NCI-H1930 (cell line): ENCODE data around the gene TXNL4A.

Source experiments
- DNase-seq, 2 experiments: peaks; one replicate each; lab custom pipeline; 2025; lab: John Stamatoyannopoulos, UW

TXNL4A gene

DNA sequence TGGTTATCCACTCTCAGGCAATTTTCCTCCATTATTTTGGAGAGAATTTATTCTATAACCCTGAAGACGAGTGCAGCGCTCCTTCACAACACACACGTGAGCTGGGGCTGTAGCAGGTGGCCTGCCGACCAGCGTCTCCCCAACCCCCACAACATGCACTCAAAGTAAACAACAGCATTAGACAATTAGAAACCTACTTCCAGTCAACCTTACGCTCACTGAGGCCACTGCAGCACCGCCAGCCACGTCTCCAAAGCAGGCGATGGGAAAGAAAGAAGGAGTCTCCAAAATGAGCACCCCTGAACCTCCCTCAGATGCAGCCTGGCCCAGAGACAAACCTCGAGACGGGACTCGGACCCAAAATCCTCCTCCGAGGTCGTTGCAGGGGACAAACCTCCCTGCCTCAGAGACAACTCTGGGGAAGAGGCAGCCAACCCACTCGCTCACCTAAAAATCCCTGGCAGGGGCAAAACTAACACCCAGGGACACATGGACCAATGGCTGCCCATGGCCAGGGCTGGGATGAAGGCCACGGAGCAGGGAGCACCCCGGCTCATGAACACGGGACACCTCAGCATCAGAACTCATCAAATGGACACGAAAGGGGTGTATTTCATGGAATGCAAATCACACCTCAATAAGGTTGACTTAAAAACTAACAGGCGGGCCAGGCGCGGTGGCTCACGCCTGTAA is 39.5 kb downstream of the TXNL4A start:
- no peak for DNase-seq

DNA sequence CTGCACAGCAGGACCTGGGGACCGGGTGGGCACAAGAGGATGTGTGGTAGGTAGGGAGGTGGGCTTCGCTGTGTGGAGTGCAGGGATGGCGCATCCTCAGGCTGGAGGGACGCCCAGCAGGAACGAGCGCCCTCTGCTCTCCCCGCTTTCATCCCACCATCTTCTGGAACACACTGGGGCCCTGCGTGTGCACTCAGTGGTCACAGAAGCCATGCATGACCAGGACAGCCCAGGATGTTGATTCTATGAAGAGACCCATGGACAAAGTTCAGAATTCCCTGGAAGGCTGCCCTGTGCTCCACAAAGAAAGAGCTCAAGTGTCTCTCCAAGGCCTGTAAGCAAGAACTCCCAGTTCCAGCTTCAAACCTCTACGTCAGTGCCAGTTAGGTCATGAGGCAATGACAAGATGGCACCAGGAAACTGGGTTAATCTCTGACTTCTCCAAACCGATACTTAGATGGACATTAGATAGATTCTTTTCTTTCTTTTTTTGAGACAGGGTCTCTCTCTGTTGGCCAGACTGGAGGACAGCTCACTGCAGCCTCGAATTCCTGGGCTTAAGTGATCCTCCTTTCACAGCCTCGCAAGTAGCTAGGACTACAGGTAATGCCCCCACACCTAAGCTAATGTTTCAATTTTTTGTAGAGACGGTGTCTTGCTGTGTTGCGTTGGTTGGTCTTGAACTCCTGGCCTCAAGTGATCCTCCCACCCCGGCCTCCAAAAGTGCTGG is 40.3 kb downstream of the TXNL4A start:
- DNase-seq: no peak

DNA sequence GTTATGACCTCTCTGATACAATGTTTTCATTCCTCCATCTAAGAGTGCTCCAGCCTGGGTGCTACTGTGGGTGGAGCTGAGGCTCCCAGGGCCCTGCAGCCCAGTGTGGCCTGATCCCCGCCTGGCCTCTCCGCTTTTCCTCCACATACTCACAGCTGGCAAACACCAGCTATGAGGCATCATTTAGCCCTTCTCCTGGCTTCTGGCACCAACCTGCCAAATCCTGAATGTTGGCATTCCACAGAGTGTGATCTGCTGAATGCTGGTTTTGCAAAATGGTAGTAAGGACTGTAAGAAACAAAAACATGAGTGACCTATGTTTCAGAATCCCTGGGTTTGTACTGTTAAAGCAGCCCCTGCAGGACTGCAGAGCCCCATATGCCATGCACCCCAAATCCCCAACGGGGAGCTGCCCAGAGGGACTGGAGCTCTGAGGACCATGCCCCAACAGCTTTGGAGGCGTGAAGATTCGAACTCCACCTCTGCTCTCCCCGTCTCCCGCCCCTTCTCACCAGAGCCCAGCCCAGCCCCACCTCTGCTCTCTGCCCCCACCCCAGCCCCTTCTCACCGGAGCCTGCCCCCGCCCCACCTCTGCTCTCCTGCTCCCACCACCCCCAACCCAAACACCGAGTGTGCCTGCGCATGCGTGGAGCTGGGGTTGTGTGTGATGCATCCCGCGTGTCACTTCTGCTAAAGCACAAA is 41.2 kb downstream of the TXNL4A start:
- DNase-seq: no peak

DNA sequence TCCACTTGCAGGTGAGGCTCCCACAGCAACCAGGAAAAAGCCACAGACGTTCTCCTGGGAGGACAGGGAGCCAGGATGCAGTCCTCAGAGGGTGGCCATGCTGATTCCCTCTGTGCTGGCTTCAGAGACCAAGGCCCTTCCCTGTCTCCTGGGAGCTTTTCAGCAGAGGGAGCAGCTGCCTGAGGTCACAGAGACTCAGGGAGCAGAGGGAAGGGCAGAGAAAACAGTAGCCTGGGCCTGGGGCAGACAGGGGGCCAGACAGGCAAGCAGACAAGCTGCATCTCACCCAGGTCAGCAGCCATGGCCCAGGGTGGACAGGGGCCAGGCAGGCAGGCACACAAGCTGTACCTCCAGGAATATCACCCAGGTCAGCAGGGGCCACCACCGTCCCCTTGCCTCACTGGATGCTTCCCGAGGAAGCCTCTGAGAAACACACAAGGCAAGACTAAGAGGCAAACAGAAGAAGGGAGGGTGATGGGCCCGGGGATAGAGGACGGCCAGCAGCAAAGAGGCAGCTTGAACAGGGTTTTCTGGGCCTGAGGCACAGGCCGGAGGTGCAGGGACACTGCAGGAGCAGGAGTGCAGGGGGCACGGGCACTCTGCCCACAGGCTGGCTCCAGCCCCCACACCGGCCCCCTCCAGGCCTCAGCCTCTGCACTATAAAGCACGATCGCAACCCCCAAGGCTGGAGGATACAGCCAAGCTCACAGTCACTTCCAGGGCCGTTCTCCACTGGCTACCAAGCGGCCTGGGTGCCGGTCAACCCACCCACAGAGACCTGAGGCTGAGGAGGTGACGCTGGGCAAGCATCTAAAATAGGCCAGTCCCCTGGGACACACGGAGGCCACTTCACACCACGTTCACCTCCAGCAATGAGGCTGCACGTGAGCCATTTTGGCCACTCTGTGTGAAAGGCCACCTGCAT is 43.0 kb downstream of the TXNL4A start:
- DNase-seq: no peak

DNA sequence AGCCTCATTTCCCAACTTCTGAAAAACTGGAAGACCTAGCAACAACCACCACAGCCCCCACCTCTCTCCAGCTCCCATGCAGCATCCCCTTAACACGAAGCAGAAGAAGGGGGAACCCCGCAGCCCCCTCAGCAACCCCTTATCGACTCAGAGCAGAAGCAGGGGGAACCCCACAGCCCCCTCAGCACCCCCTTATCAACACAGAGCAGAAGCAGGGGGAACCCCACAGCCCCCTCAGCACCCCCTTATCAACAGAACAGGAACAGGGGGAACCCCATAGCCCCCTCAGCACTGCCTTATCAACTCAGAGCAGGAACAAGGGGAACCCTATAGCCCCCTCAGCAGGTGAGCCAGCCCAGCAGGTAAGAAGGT is 43.6 kb downstream of the TXNL4A start:
- no peak for DNase-seq

DNA sequence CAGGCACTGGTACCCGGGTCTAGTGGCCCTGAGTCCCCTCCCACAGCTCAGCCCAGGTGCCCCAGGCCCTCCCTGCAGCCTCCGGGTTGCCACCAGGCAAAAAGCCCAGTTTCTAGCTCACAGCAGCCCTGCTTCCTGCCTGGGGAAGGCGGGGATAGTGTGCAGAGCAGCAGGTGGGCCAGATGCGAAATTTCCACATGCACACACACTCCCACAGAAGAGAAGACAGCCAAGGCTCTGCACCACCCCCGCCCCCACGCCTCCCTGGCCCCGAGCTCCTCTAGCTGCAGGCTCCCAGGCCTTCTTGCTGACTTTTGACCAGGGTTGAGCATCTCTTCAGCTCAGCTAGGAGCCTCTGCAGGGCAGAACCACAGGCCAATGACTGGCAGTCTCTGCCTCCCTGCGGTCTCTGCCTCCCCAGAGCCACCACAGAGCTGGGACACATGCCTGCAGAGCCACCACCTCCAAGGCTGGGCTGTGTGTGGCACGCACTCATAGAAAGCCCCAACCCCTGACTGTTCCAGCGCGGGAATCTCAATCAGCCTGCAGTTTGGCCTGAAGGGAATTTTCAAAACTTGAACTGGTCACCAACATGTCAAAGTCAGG is 44.1 kb downstream of the TXNL4A start:
- DNase-seq: no peak

DNA sequence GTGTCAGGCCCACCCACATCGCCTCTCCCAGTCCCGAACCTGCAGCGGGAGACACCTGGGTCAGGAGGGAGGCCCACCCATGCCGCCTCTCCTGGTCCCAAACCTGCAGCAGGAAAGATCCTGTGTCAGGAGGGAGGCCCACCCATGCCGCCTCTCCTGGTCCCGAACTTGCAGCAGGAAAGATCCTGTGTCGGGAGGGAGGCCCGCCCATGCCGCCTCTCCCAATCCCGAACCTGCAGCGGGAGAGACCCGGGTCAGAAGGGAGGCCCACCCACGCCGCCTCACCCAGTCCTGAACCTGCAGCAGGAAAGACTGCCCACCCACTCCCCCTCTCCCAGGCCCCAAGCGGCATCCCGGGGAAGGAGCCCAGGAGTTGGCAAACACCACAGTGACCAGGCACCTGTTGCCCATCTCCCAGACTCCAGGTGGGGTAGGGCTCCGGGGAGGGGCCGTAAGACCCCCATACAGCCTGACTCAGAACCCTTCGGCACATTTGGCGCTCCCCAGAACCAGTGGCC is 44.7 kb downstream of the TXNL4A start:
- no peak for DNase-seq

DNA sequence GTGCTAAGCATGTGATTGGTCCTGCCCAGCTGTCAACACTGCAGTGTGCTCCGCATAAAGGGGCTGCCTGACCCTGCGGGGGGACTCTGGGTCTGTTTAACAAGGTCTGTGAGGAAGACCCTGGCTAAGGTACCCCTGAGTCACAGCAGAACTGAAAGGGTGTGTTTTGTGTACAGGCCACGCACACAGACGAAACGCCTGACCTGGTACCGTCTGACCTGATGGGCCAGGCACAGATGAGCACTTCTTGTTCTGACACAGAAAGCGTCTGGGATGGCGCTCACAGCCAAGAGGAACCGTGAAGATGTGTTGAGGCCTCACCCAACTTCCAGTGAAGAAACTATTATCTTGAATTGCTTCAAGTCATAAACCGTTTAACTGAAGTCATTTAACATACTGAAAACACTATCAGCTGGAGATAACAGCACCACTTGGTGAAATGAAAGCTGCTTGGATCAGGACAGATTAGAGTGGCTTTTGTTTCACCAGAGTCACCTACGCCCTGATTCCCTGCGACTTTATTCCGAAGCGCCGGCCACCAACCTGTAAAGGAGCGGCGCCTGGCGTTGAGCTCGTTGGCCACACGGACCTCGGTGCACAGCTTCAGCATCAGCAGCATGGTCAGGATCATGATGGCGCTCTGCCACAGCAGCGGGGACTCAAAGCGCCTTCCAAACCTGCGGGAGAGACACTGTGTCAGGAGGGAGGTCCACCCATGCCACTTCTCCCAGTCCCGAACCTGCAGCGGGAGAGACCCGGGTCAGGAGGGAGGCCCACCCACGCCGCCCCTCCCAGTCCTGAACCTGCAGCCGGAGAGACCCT is 45.4 kb downstream of the TXNL4A start:
- no peak for DNase-seq

DNA sequence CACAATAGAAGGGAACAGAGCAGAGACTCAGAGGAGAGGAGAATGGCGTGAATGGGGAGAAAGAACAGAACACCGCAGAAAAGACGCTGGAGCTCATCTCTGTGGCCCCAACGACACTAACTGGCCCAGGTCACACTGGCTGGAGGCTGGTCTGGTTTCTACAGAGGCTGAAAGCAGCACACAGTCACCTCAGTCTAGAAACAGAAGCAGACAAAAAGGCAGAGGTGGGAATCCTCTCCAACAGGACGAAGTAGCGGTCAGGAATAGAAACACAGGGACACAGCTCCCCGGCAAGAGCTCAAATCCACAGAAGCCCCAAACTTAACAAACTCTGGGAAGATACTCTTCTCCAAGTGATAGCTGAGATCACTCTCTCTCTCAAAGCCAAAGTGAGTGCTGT is 46.2 kb downstream of the TXNL4A start:
- DNase-seq: no peak

DNA sequence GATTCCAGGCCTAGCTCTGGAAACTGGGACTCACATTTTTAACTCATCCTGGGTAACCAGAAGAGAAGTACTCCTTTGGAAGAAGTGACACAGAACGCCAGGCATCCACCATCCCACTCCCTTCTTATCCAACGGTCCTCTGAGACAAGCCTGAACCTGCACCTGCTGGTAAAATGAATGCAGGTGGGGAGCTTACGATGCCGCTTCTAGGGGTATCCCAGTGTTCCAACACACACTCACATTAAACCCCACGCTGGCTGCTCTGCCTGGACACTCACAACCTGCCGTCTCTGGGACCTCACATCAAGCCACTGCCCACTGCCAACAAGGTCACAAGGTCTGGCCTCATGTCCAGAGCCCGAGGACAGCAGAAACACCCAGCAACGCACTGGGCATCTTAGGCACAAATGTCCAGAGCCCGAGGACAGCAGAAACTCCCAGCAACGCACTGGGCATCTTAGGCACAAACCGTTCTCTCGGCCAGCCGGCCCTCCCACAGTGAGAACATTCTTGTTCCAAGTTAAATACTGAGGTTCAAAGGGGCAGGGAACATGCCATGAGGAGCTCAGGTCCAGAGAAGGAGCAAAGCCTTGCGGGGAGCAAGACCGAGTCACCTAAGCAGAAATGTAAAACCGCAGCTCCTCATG is 46.8 kb downstream of the TXNL4A start:
- no peak for DNase-seq

DNA sequence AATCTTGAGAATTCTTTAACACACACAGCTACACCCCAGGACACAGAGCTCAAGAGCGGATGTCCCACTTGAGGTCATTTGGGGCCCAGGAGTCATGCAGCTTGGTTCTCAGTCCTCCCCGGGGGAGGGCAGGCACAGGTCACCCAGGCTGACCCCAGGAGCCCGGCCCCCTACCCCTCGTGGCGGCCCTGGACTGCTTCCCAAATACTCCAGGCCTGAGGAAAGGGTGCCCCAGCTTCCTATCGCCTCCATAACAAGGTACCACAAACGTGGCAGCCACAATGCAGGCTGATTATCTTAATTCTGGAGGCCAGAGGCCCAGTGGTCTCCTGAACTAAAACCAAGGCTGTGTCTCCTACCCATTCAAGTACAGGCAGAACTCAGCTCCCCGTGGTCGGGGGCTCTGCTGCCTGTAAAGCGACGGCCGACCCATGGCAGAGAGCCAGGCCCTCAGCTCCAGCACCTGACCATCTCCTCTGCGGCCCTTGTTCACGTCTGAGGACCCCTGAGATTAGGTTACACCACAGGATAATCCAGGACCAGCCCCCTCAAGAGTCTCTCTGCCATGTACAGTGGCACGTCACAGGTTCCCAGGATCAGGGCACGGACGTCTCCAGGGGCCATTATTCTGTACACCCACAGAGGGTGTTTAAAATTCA is 47.4 kb downstream of the TXNL4A start:
- no peak for DNase-seq

DNA sequence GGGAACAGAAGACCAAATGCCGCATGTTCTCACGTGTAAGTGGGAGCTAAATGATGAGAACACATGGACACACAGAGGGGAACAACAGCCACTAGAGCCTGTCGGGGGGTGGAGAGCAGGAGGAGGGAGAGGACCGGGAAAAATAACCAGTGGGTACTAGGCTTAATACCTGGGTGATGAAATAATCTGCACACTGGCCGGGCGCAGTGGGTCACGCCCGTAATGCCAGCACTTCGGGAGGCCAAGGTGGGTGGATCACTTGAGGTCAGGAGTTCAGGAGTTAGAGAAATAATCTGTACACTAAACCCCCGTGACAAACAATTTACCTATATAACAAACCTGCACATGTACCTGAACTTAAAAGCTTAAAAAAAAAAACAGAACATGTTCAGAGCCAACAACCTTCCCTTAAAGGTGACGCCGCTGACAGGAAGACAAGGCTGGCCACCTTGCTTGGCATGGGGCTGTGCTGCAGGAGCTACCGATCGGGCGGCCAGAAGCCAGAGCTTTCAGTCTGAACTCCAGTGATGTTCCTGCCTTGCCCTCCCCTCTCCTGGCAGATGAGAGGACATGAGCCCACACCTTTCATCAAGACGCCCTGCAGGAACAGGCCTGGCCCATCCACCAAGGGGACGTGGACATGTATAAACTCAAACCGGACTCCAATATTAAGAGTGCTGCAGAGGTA is 48.1 kb downstream of the TXNL4A start:
- no peak for DNase-seq

DNA sequence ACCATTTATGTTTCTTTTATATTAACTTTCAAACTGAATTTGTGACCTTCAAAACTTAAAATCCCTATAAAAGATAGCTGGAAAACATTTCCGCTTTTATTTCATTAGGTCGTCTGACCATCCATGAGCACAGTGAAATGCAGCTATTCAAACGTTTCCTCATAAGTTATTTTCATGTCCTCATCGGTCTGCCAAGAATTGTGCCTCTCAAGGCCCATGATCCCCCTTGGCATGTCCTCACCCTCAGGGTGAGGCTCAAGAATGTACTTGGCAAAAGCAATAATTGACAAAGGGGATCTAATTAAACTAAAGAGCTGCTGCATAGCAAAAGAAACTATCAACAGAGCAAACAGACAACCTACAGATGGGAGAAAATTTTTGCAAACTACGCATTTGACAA is 49.3 kb downstream of the TXNL4A start:
- no peak for DNase-seq

DNA sequence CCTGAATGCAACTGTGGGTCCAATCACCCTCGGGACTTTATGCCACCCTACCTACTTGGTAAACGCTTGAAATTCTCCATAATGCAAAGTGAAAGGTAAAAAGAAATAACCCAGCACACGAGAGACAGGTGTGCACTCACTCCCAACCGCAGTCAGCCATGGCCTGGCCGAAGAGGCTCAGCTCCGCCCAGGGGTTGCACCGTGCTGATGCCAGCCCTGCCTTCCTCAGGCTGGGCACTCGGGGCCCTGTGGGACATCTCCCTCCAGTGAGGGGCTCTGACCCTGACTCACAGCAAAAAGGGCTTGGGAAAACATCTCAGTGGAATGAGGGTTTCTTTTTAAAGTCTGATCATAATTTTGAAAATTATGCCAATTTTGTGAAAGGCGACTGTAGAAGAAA is 50.2 kb downstream of the TXNL4A start:
- no peak for DNase-seq

DNA sequence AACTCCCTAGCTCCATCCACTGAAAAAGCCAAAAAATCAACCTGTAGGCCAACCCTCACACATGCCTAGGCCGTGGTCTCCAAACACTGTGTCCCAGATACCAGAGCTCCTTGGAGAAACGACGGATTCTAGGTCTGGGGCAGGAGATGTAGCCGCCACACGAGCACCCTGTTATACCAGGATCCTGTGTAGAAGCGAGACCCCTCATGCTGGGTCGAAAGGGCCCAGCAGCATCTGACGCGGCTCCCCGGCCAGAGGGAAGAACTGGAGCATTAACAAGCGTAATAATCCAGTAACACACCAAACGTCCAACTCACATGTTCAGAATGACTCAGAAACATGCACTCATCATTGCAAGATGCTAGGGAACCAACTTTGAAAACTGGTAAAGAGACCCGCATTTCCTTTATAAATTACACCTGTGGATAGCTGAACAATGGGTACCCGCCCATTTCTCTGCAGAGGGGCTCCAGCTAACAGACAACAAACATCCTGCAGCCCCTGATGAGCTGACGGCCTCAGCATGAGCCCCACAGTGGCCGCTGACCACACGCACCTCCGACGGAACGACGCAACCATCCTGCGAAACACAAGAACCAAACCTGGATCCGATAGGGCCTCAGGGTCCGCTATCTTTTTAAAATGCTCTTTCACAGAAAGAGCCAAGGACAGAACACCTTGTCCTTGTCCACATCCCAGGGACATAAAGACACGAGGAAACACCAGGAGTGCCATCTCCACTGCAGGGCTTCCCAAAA is 51.1 kb downstream of the TXNL4A start:
- no peak for DNase-seq

DNA sequence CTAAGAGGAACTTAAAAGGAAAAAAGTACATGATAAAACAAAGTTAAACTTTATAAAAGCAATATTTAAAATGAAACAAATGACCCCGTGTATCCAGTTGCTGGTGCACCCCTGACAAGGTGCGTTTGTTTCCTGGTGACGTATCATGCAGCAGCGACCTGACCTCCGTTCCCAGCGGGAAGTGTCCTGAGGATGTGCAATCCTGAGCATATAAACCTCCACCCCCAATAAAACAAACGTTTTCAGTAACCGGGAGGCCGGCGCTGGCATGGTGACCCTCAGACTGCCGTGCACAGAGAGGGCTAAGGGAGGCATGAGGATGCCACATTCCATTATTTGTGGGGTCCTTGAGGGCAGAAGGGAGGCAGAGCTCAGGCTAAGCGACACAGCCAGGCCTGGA is 51.7 kb downstream of the TXNL4A start:
- no peak for DNase-seq

DNA sequence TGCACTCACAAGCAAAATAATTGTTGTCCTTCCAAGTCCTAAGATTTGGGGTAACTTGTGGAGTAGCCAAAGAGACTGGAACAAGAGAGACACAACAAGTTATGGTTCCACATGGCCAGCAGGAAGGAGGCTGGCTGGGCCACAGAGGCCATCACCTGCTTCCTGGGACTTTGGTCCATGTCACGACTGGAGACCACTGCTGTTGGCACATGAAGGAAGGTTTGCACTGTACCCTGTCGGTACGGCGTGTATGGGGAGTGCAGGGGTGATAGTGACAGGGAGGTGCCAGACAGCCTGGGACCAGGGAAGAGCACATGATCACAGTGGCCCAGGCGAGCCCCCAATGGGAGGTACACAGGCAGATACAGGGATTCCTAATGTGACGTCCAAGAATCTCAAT is 52.4 kb downstream of the TXNL4A start:
- no peak for DNase-seq

DNA sequence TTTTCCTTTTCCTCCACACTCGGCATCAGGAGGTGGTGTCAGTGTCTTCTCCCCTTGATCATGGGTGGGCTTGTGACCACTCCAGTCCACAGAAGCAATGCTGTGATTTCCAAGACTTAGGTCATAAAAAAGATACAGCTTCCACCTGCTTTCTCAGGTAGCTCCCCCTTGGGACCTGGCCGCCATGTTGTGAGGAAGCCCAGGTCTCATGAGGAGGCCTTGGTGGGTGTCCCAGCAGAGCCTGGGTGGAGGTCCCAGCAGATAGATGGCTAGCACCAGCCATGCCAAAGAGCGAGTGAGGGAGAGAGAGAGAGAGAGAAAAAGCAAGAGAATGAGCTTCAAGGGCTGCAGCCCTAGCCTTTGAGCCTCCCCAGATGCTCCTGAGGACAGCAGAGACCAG is 52.9 kb downstream of the TXNL4A start:
- DNase-seq: no peak
